GM12891 (cell line): Measurements from ENCODE around the gene TRAFD1.
"Not testable (repeated sequence)": the region's sequence is repeated elsewhere in the genome, so short reads cannot be mapped to it uniquely, and the experiment has no call there.

Source experiments
- POLR2A ChIP-seq: IDR thresholded peaks from 2 replicates; pipeline ENCODE4 v1.6.1; 2011; ENCODE audit warnings: low read depth, low read length, control low read depth
- POLR2AphosphoS5 ChIP-seq: IDR thresholded peaks from 2 replicates; pipeline ENCODE4 v1.6.1; 2011; ENCODE audit warnings: low read depth, low read length, control low read depth
- TAF1 ChIP-seq: IDR thresholded peaks from 2 replicates; pipeline ENCODE4 v1.6.1; 2011; ENCODE audit warnings: low read depth, low read length, control low read depth

GRCh38 chr12:112158461-112159145 is 33.2 kb downstream of the TRAFD1 start:
- TF ChIP-seq POLR2AphosphoS5, POLR2A, TAF1: not testable (repeated sequence)
